WERI-Rb-1 (cell line): ENCODE measurements around the gene C16orf54.
A peak's percentile ranks its signal among the peaks of the same experiment; 100 is the strongest.

Experiments
- DNase-seq: peaks from one replicate; pipeline ENCODE4 v3.0.0-alpha.2; 2020
- H3K27ac ChIP-seq: fragments of 250-450 bp; sonication (Bioruptor Pico); 2 replicates; pipeline ENCODE4 v1.5.1; 2020; ENCODE audit warnings: mild to moderate bottlenecking, moderate library complexity
- H3K27me3 ChIP-seq: fragments of 250-450 bp; sonication (Bioruptor Pico); 2 replicates; pipeline ENCODE4 v1.5.1; 2021; ENCODE audit warnings: mild to moderate bottlenecking, low read depth, moderate library complexity; ENCODE audit not compliant: insufficient read depth, severe bottlenecking
- H3K36me3 ChIP-seq: fragments of 250-450 bp; sonication (Bioruptor Pico); 2 replicates; pipeline ENCODE4 v1.5.1; 2020; ENCODE audit warnings: mild to moderate bottlenecking, moderate library complexity
- H3K4me3 ChIP-seq: 2 replicates; pipeline ENCODE4 v1.5.1; 2011; ENCODE audit warnings: low read depth, mild to moderate bottlenecking, control low read depth, low read length
- H3K9me3 ChIP-seq: fragments of 250-450 bp; sonication (Bioruptor Pico); 2 replicates; pipeline ENCODE4 v1.5.1; 2021; ENCODE audit warnings: mild to moderate bottlenecking, moderate library complexity; ENCODE audit not compliant: severe bottlenecking
- CTCF ChIP-seq: IDR thresholded peaks from 2 replicates; pipeline ENCODE4 v1.5.1; 2011; ENCODE audit warnings: low read depth, mild to moderate bottlenecking, control low read depth, inconsistent platforms, low read length

Gene C16orf54

GRCh38 chr16:29769507-29769906 is 23.7 kb upstream of the C16orf54 start:
- no peak for TF ChIP-seq CTCF

GRCh38 chr16:29767062-29767461 is 21.3 kb upstream of the C16orf54 start:
- TF ChIP-seq CTCF, result no peak
- no peaks in the 10 kb centered on the region for H3K9me3 ChIP-seq
- H3K36me3 ChIP-seq, result no peaks in the 10 kb centered on the region
- H3K27ac ChIP-seq, result no peak overlapping the region
- DNase-seq, result no peak
- no peak overlapping the region for H3K4me3 ChIP-seq
- H3K27me3 ChIP-seq, result no peaks in the 10 kb centered on the region

More at GRCh38 chr16:29769507-29769906, 23.7 kb upstream of the C16orf54 start:
- Histone ChIP-seq H3K9me3 (no peaks in the 10 kb centered on the region), H3K36me3 (no peaks in the 10 kb centered on the region), H3K27ac (no peak overlapping the region), H3K4me3 (no peak overlapping the region), H3K27me3 (no peaks in the 10 kb centered on the region)
- DNase-seq, result no peak

GRCh38 chr16:29766571-29766970 is 20.8 kb upstream of the C16orf54 start:
- Histone ChIP-seq H3K27me3 (no peaks in the 10 kb centered on the region), H3K36me3 (no peaks in the 10 kb centered on the region), H3K27ac (no peak overlapping the region), H3K4me3 (no peak overlapping the region), H3K9me3 (no peaks in the 10 kb centered on the region)
- no peak for DNase-seq
- no peak for TF ChIP-seq CTCF

- DNase-seq, result peak; percentile 71
Observed at GRCh38 chr16:29765167-29766032, 19.6 kb upstream of the C16orf54 start.

GRCh38 chr16:29763326-29763725 is 17.5 kb upstream of the C16orf54 start:
- Histone ChIP-seq H3K27ac (no peak overlapping the region), H3K9me3 (no peaks in the 10 kb centered on the region), H3K36me3 (no peaks in the 10 kb centered on the region), H3K4me3 (no peak overlapping the region), H3K27me3 (no peaks in the 10 kb centered on the region)
- no peak for DNase-seq
- no peak for TF ChIP-seq CTCF

More at GRCh38 chr16:29765167-29766032, 19.6 kb upstream of the C16orf54 start:
- no peak for TF ChIP-seq CTCF
- no peaks in the 10 kb centered on the region for H3K9me3 ChIP-seq
- no peak overlapping the region for H3K4me3 ChIP-seq
- peak overlapping the region; percentile 61 for H3K27ac ChIP-seq
- H3K36me3 ChIP-seq, result no peaks in the 10 kb centered on the region
- no peaks in the 10 kb centered on the region for H3K27me3 ChIP-seq
